GM19397 (cell line): ENCODE data around the gene AHDC1.
"Not testable (repeated sequence)": the region's sequence is repeated elsewhere in the genome, so short reads cannot be mapped to it uniquely, and the experiment has no call there.

Source experiments
- ATAC-seq: cut with Tn5 transposase; IDR thresholded peaks from one replicate; pipeline ENCODE4 v1.9.1; 2021; ENCODE audit warnings: mild to moderate bottlenecking, moderate library complexity; ENCODE audit not compliant: unreplicated experiment

Gene AHDC1

GRCh38 chr1:27553823-27554222 is 50.1 kb downstream of the AHDC1 start:
- not testable (repeated sequence) for ATAC-seq

DNA sequence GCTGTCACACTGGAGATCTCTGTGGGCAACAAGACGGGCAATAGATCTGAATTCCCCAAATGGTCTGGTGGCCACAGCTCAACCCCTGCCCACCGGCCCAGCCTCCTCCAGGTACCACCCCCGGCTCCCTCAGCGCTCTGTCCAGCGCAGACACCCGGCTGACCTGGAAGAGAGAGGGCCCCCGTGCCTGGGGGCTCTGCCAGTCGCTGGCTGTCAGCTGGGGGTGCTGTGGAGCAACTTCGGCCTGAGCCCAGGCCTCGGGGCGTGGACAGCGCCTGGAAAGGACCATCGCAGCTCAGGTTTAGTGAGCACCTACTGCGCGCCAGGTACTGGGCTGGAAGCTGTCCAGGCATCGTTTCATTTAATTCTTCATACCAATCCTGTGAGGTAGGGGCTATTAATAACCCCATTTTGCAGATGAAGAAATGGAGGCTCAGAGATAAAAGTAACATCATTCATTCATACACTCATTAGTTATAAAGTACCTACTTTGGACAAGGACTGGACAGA is 51.0 kb downstream of the AHDC1 start:
- ATAC-seq = no peak

DNA sequence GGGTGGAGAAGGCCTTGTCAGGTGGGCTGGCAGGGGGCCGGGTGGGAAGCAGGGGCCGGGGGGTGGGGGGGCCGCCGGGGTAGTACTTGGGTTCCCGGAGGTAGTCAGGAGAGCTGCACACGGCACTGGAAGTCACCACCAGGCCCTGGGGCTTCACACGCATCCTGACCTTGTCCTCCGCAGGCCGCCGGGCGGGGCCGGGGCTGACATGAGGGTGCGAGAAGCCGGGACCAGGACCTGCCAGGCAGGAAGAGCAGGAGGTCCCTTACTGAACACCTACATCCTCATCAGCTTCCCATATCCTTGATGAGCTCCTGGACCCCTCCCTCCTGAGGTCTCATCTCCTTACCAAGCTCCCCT is 52.0 kb downstream of the AHDC1 start:
- no peak for ATAC-seq

GRCh38 chr1:27551170-27551952 is 52.6 kb downstream of the AHDC1 start:
- no peak for ATAC-seq

GRCh38 chr1:27550510-27551169 is 53.3 kb downstream of the AHDC1 start:
- no peak for ATAC-seq

DNA sequence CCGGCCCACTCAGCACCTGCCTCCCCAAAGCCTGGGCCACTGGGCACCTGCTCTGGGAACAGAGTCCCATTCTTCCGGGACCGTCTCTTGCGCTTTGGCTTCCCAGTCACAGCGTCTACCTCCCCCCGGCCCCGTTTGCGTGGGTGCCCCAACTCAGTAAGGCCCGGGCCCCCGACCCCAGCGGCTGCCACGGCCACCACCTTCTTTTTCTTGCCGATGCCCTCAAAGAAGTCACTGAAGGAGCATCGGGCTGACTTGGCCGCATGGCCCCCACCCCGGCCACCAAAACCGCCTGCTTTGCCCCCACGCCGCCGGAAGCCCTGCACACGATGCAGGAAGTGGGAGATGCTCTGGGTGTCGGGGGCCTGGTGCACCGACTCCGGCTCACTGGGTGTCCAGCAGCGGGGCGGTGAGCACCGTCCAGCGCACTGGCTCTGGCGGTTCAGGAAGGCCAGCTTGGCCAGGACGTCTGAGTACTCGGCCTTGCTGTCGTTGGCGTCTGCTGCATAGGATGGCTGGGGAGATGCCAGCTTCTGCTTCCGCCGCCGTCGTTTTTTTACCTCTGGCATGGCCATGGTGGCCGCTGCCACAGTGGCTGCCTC is 54.0 kb downstream of the AHDC1 start:
- ATAC-seq = no peak

DNA sequence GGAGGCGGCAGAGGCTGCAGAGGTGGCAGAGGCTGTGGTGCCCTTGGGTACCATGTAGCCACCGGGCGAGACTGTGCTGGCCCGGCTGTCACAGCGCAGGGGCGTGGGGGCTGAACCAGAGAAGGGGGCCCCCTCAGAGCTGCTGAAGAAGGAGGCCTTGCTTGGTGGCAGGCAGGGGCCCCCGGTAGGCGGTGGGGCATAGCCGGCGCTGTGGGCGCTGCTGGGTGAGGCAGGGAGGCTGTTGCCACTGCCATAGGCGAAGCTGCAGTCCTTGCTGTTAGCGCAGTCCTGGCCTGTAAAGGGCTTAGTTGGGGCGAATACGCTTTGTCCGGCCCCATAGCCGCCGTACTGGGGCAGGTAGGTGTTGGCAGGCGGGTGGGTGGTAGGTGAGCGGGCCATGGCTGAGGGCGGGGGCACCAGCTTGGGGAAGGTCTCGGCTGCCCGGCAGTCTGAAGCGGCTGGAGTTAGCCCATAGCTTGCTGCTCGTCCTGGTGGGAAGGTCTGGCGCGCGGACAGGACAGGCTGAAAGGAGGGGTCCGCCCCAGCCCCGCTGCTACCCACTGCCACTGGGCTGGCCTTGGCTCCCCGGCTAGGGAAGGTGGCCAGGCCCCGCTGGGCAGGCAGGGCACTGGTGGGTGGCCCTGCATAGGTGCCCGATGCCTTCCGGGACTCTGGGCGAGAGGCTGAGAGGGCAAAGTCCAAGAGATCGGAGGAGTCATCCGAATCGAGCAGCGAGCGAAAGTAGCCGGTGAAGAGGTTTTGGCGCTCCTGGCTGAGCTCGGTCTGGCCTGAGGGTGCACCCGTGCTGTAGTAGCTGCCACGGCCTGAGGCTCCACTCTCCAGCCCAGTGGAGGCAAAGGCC is 54.9 kb downstream of the AHDC1 start:
- no peak for ATAC-seq

GRCh38 chr1:27548136-27548853 is 55.6 kb downstream of the AHDC1 start:
- ATAC-seq = no peak

- ATAC-seq = no peak
These were observed 56.5 kb downstream of the AHDC1 start for GRCh38 chr1:27547220-27548116.

DNA sequence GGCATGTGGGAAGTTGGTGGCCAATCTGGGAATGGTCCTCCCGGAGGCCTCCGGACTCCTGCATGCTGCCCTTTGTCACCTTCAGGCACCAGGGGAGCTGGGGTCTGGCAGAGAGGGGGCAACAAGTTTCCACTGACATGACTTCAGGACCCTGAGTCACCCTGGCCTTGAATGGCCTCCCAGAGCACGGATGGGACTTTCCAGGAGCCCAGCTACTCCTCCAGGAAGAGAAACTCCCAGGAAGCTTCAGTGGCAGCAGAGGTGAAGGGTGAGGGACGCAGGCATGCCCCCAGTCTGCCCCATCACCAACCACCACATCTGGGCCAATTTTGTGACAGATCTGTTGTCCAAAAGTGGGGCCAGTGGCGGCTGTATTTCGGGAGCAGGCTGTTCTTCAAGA is 58.1 kb downstream of the AHDC1 start:
- ATAC-seq = no peak

DNA sequence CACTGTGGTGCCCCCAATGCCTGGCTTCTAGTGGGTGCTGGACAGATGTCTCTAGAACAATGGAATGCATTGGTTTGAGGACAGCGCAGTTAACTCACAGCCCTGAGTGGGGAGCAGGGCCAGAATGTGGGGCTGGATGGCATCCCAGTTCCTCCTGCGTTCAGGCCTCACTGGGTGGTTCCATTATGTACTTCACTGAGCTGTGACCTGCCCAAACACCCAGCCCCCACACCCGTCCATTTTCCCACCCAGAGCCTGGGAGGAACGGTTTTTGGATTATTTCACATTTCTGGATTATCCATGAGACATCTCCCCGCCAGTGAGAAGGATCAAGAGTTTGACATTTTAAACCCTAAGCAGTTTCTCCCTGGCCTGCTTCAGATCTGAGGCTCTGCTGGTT is 58.7 kb downstream of the AHDC1 start:
- ATAC-seq = no peak

DNA sequence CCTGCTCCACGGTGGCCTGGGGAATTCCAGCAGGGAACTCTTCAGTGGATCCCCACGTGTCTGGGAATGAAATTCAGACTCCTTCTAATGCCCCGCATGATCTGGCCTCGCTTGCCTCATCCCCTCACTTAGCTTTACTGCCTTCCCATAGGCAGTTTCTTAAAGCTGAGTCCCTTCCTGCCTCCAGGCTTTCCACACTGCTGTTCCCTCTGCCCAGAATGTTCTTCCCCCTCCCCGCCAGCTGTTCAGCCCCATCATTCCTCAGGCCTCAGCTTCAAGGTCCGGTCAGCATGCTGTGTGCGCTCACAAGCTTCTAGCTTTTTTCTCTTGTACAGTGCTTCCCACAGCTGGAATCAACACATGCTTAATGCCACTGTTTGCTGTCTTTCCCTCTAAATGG is 59.1 kb downstream of the AHDC1 start:
- ATAC-seq = no peak

GRCh38 chr1:27543284-27543683 is 60.7 kb downstream of the AHDC1 start:
- ATAC-seq = no peak

GRCh38 chr1:27542463-27543273 is 61.3 kb downstream of the AHDC1 start:
- ATAC-seq = no peak

DNA sequence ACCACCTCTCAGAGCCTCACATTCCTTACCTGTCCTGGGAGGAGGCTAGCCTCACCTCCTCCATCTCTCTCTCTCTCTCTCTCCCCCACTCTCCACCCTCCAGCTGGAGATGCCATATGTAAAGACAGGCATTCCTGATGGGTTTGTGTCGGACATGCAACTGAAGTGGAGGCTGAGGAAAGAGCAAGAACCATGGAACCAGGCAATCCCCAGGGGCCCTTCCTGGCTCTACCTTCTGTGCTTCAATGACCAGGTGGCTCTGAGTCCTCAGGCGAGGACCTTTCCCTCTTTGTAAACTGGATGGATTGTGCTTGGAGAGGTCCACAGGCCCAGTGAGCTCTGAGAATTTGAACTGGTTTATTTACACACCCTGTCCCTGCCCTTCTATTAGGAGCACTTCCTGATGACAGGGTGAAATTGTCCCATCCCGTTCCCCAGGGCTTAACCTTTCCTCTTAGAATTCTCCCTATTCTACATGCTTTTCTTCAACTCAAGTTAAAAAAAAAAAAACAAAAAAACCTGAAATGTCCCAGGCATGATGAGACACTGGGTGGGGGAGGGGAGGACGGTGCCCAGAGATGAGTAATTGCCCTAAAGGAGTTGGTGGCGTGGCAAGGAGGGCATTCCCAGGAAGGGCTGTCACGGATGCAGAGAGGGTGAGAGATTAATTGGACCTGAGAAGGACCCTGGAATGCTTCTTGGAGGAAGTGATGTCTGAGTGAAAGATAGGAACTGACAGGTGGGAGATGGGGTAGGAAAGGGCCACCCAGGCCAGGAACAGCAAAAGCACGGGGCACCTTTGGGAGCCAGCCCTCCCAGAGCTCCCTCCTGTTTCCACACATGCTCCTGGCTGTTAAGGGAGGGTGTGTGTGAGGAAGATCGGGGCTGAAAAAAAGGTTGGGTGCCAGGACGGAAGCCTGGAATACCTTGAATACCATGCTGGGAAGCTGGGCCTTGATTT is 63.8 kb downstream of the AHDC1 start:
- ATAC-seq = no peak

- ATAC-seq = no peak
These were observed 65.2 kb downstream of the AHDC1 start for GRCh38 chr1:27538793-27539192.

GRCh38 chr1:27538305-27538676 is 65.7 kb downstream of the AHDC1 start:
- not testable (repeated sequence) for ATAC-seq
